Mucosa of rectum (tissue), 2 donors: ENCODE measurements around the gene PHRF1.

Experiments
- H3K27ac ChIP-seq, 2 donors: one replicate each; pipeline ENCODE4 v1.7.0; 2013; ENCODE audit warnings: inconsistent platforms in 2 of 2, low read depth in 2 of 2, low read length in 2 of 2
- H3K27me3 ChIP-seq, 2 donors: one replicate each; pipeline ENCODE4 v1.7.0; 2013; ENCODE audit warnings: low read length in 2 of 2; ENCODE audit not compliant: control insufficient read depth in 2 of 2, insufficient read depth in 2 of 2
- H3K36me3 ChIP-seq, 2 donors: one replicate each; pipeline ENCODE4 v1.7.0; 2013; ENCODE audit warnings: low read length in 2 of 2; ENCODE audit not compliant: control insufficient read depth in 2 of 2, insufficient read depth in 2 of 2
- H3K4me1 ChIP-seq, 2 donors: one replicate each; pipeline ENCODE4 v1.7.0; 2013; ENCODE audit warnings: low read length in 2 of 2, mild to moderate bottlenecking in 1 of 2; ENCODE audit not compliant: control insufficient read depth in 2 of 2, insufficient read depth in 2 of 2
- H3K4me3 ChIP-seq, 2 donors: one replicate each; pipeline ENCODE4 v1.7.0; 2013; ENCODE audit warnings: low read length in 2 of 2
- H3K9ac ChIP-seq, 2 donors: one replicate each; pipeline ENCODE4 v1.7.0; 2013; ENCODE audit warnings: low read length in 2 of 2, low read depth in 1 of 2, mild to moderate bottlenecking in 1 of 2
- H3K9me3 ChIP-seq, 2 donors: one replicate each; pipeline ENCODE4 v1.7.0; 2013; ENCODE audit warnings: low read length in 2 of 2; ENCODE audit not compliant: control insufficient read depth in 2 of 2
- donor health status: healthy.
- donor health status: Normal muscosa, but diverticular disease.

PHRF1 gene

GRCh38 chr11:575313-575995, 816 bp upstream of the PHRF1 start:
- no peaks in the 10 kb centered on the region for H3K9me3 ChIP-seq
- peaks cover 20 to 29% of the 10 kb centered on the region in 2 donors for H3K4me1 ChIP-seq
- peak overlapping the region; percentile 63 to 69 for H3K4me3 ChIP-seq
- H3K36me3 ChIP-seq = no peaks in the 10 kb centered on the region
- peaks cover 0 to 3% of the 10 kb centered on the region in 2 donors for H3K27me3 ChIP-seq
- peak overlapping the region; percentile 70 to 71 for H3K27ac ChIP-seq
- peak overlapping the region; percentile 32 to 77 for H3K9ac ChIP-seq

- Histone ChIP-seq H3K9ac (peak overlapping the region; percentile 78 to 86), H3K27me3 (peaks cover 0 to 3% of the 10 kb centered on the region in 2 donors), H3K27ac (peak overlapping the region; percentile 70 to 71), H3K36me3 (peaks cover 4 to 6% of the 10 kb centered on the region in 2 donors), H3K4me3 (peak overlapping the region; percentile 93 to 97), H3K4me1 (peaks cover 20 to 29% of the 10 kb centered on the region in 2 donors), H3K9me3 (no peaks in the 10 kb centered on the region)
These were observed 741 bp downstream of the PHRF1 start for GRCh38 chr11:576811-577610.

- H3K4me3 ChIP-seq = peak overlapping the region; percentile 93 to 97
- H3K4me1 ChIP-seq = peaks cover 20 to 29% of the 10 kb centered on the region in 2 donors
- H3K36me3 ChIP-seq = peaks cover 5 to 10% of the 10 kb centered on the region in 2 donors
- H3K27me3 ChIP-seq = peaks cover 0 to 3% of the 10 kb centered on the region in 2 donors
- H3K27ac ChIP-seq = no peak overlapping the region
- H3K9me3 ChIP-seq = no peaks in the 10 kb centered on the region
- H3K9ac ChIP-seq = peak overlapping the region; percentile 78 to 86
These were observed 1.3 kb downstream of the PHRF1 start for GRCh38 chr11:577611-577894.

GRCh38 chr11:578276-579035, 2.2 kb downstream of the PHRF1 start:
- Histone ChIP-seq H3K27ac (no peak overlapping the region), H3K9ac (peak overlapping the region in 1 of 2 donors; percentile 86), H3K27me3 (peaks cover 0 to 3% of the 10 kb centered on the region in 2 donors), H3K9me3 (no peaks in the 10 kb centered on the region), H3K36me3 (peaks cover 7 to 11% of the 10 kb centered on the region in 2 donors), H3K4me3 (peak overlapping the region; percentile 21 to 93), H3K4me1 (peaks cover 20 to 29% of the 10 kb centered on the region in 2 donors)

- Histone ChIP-seq H3K27ac (no peak overlapping the region), H3K4me1 (peaks cover 20 to 22% of the 10 kb centered on the region in 2 donors), H3K27me3 (peaks cover 0 to 1% of the 10 kb centered on the region in 2 donors), H3K9ac (no peak overlapping the region), H3K4me3 (no peak overlapping the region), H3K36me3 (peaks cover 17 to 19% of the 10 kb centered on the region in 2 donors), H3K9me3 (no peaks in the 10 kb centered on the region)
These were observed 3.7 kb downstream of the PHRF1 start for GRCh38 chr11:579830-580601.

- Histone ChIP-seq H3K27ac (no peak overlapping the region), H3K36me3 (peaks cover 19 to 25% of the 10 kb centered on the region in 2 donors), H3K4me1 (peaks cover 18 to 20% of the 10 kb centered on the region in 2 donors)
These were observed 5.1 kb downstream of the PHRF1 start for GRCh38 chr11:581342-581741.

GRCh38 chr11:581752-582151, 5.5 kb downstream of the PHRF1 start:
- Histone ChIP-seq H3K9me3 (no peaks in the 10 kb centered on the region), H3K27me3 (no peaks in the 10 kb centered on the region), H3K9ac (no peak overlapping the region), H3K4me1 (peaks cover 18 to 20% of the 10 kb centered on the region in 2 donors), H3K36me3 (peaks cover 23 to 29% of the 10 kb centered on the region in 2 donors), H3K4me3 (no peak overlapping the region), H3K27ac (no peak overlapping the region)

More at GRCh38 chr11:581342-581741, 5.1 kb downstream of the PHRF1 start:
- Histone ChIP-seq H3K27me3 (no peaks in the 10 kb centered on the region), H3K9me3 (no peaks in the 10 kb centered on the region), H3K4me3 (no peak overlapping the region), H3K9ac (no peak overlapping the region)

- Histone ChIP-seq H3K4me3 (no peak overlapping the region), H3K9me3 (no peaks in the 10 kb centered on the region), H3K27ac (no peak overlapping the region), H3K36me3 (peaks cover 40 to 45% of the 10 kb centered on the region in 2 donors), H3K27me3 (no peaks in the 10 kb centered on the region), H3K9ac (no peak overlapping the region), H3K4me1 (peaks cover 1 to 2% of the 10 kb centered on the region in 2 donors)
These were observed 8.0 kb downstream of the PHRF1 start for GRCh38 chr11:584287-584686.

GRCh38 chr11:586376-587316, 10.4 kb downstream of the PHRF1 start:
- H3K4me1 ChIP-seq = no peaks in the 10 kb centered on the region
- H3K27me3 ChIP-seq = no peaks in the 10 kb centered on the region
- H3K36me3 ChIP-seq = peaks cover 50 to 63% of the 10 kb centered on the region in 2 donors
- H3K27ac ChIP-seq = no peak overlapping the region
- H3K9me3 ChIP-seq = no peaks in the 10 kb centered on the region
- H3K9ac ChIP-seq = no peak overlapping the region
- H3K4me3 ChIP-seq = no peak overlapping the region
